ENCODE measurements around the gene FMN1. TPM values are rescaled to one million over a fixed set of nuclear protein-coding genes. Genes with fewer than 3 reads are reported as not detected.

FMN1 gene
- total and polyA plus RNA-seq, 2 of the 13 experiments (the other 11 are each of a cell fraction or from before 2014, with no cell fraction given), result 0.20 to 0.60 TPM

DNA sequence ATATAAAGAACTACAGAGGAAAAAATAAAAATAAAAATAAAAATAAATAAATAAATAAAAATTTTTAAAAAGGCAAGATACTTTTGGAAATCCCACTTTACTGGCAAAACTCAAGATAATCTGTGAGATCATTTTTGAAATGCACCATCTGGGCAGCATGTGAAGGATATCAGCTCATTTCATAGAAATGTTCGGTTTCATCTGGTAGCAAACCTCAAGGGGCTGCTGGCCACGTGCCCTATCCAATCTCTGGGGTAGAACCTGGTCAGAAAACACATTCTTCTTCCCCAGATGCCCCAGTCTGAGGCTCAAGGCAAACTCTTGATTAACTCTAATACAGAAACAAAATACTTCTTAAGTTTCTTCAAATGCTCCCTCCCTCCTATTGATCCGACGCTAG is 166.0 kb downstream of the FMN1 start:
- no peak for DNase-seq (ENCODE audit: low spot score)
- in situ Hi-C loops (cut with HindIII; ENCODE audit: extremely low pct_ligation_motif_present, low pct_unique_long_range_greater_than_20kb), result no loop called here
- Histone ChIP-seq H3K27ac (ENCODE audit: extremely low read length, insufficient read depth, low read length) (no peak overlapping the region), H3K79me2 (ENCODE audit: insufficient read depth, low read length) (no peaks in the 10 kb centered on the region), H3K4me3 (replicated peaks in 1 of 3; ENCODE audit: insufficient read depth in 1 of 3, low read depth in 2 of 3, low read length in 3 of 3) (no peak overlapping the region), H3K9ac (ENCODE audit: insufficient read depth, low read depth, low read length) (no peak overlapping the region), H3K9me3 (ENCODE audit: low read length) (no peaks in the 10 kb centered on the region), H2AFZ (ENCODE audit: low read length) (no peak overlapping the region), H3K4me1 (ENCODE audit: insufficient read depth, low read length) (no peaks in the 10 kb centered on the region), H3K27me3 (ENCODE audit: control insufficient read depth in 1 of 2, insufficient read depth in 2 of 2, low read length in 2 of 2) (no peaks in the 10 kb centered on the region), H3K4me2 (ENCODE audit: low read depth, low read length) (no peak overlapping the region), H4K20me1 (ENCODE audit: insufficient read depth, low read length) (no peaks in the 10 kb centered on the region), H3K36me3 (replicated peaks in 1 of 2; ENCODE audit: control insufficient read depth in 1 of 2, insufficient read depth in 2 of 2, low read length in 2 of 2) (no peaks in the 10 kb centered on the region)
- POLR2A ChIA-PET, result no interaction called here
- TF ChIP-seq ZNF83 (CRISPR knock-in tag; IDR thresholded peaks at IDR 0.05; ENCODE audit: borderline replicate concordance) (no peak), TBP (CRISPR knock-in tag; IDR thresholded peaks at IDR 0.05) (no peak), FOSL1 (CRISPR knock-in tag; IDR thresholded peaks at IDR 0.05; ENCODE audit: borderline replicate concordance) (no peak), CCAR2 (optimal IDR thresholded peaks at IDR 0.05; ENCODE audit: low read depth, low read length) (no peak)
- TF ChIP-seq, protein P1, sequence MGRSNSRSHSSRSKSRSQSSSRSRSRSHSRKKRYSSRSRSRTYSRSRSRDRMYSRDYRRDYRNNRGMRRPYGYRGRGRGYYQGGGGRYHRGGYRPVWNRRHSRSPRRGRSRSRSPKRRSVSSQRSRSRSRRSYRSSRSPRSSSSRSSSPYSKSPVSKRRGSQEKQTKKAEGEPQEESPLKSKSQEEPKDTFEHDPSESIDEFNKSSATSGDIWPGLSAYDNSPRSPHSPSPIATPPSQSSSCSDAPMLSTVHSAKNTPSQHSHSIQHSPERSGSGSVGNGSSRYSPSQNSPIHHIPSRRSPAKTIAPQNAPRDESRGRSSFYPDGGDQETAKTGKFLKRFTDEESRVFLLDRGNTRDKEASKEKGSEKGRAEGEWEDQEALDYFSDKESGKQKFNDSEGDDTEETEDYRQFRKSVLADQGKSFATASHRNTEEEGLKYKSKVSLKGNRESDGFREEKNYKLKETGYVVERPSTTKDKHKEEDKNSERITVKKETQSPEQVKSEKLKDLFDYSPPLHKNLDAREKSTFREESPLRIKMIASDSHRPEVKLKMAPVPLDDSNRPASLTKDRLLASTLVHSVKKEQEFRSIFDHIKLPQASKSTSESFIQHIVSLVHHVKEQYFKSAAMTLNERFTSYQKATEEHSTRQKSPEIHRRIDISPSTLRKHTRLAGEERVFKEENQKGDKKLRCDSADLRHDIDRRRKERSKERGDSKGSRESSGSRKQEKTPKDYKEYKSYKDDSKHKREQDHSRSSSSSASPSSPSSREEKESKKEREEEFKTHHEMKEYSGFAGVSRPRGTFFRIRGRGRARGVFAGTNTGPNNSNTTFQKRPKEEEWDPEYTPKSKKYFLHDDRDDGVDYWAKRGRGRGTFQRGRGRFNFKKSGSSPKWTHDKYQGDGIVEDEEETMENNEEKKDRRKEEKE (IDR thresholded peaks at IDR 0.05), result no peak
- no peak for FAIRE-seq
- 53% methylated on average over 4 of the region's 4 CpGs for WGBS (ENCODE audit: low lambda C conversion rate)
- no peak for ATAC-seq
- CTCF ChIA-PET (ENCODE audit: low intra/inter-chr PET ratio, low total read pairs), result no interaction called here
- no TSS peak for BruUV-seq (replicated peaks)
- intact Hi-C loops (cut with micrococcal nuclease; ENCODE audit: unreplicated experiment), result no loop called here

DNA sequence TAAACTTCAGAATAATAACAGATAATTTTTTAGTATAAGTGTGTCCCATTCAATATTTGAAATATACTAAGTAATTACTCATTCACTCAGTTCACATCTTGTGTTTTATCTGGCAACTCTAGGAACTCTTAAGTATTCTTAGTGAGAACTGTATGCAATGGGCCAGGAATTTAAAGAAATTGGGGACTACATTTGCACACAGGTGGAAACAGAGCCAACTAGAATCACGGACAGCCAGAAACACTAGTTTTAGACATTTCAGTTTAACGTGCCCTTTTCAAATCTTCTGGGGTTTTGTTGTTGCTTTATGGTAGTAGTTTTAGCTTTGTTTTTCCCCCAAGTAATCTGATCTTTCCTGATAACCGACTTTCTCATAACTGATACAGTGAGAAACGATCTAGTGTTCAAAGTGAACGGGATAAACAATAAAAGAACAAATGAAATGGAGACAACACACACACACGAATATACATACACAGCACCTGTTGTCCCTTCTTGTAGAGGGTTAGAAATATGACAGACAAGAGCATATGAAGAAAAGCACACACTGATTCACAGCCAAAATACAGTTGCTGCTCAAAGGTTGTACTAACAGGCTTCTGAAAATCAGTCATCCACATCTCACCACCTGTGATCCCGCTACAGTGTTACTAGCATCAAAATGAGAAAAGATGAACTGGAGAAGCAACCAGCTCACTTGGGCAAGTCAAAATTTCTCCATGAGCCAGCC is 167.0 kb downstream of the FMN1 start:
- BruUV-seq (replicated peaks), result no TSS peak
- no peak overlapping the region for H3K9ac ChIP-seq (ENCODE audit: insufficient read depth, low read depth, low read length)
- in situ Hi-C loops (cut with HindIII; ENCODE audit: extremely low pct_ligation_motif_present, low pct_unique_long_range_greater_than_20kb), result no loop called here
- no peaks in the 10 kb centered on the region for H4K20me1 ChIP-seq (ENCODE audit: insufficient read depth, low read length)
- ChIA-PET POLR2A (no interaction called here), CTCF (ENCODE audit: low intra/inter-chr PET ratio, low total read pairs) (no interaction called here)
- no peak for FAIRE-seq
- no peak for ATAC-seq
- no peaks in the 10 kb centered on the region for H3K36me3 ChIP-seq (replicated peaks in 1 of 2; ENCODE audit: control insufficient read depth in 1 of 2, insufficient read depth in 2 of 2, low read length in 2 of 2)
- H3K27me3 ChIP-seq (ENCODE audit: control insufficient read depth in 1 of 2, insufficient read depth in 2 of 2, low read length in 2 of 2), result no peaks in the 10 kb centered on the region
- H3K4me1 ChIP-seq (ENCODE audit: insufficient read depth, low read length), result no peaks in the 10 kb centered on the region
- H3K4me3 ChIP-seq (replicated peaks in 1 of 3; ENCODE audit: insufficient read depth in 1 of 3, low read depth in 2 of 3, low read length in 3 of 3), result no peak overlapping the region
- intact Hi-C loops (cut with micrococcal nuclease; ENCODE audit: unreplicated experiment), result no loop called here
- DNase-seq (ENCODE audit: low spot score), result no peak
- H3K27ac ChIP-seq (ENCODE audit: extremely low read length, insufficient read depth, low read length), result no peak overlapping the region
- 21% methylated on average over 7 of the region's 7 CpGs for WGBS (ENCODE audit: low lambda C conversion rate)
- no peak overlapping the region for H3K4me2 ChIP-seq (ENCODE audit: low read depth, low read length)
- no peaks in the 10 kb centered on the region for H3K79me2 ChIP-seq (ENCODE audit: insufficient read depth, low read length)
- H2AFZ ChIP-seq (ENCODE audit: low read length), result no peak overlapping the region
- H3K9me3 ChIP-seq (ENCODE audit: low read length), result no peaks in the 10 kb centered on the region
- TF ChIP-seq, protein P2, sequence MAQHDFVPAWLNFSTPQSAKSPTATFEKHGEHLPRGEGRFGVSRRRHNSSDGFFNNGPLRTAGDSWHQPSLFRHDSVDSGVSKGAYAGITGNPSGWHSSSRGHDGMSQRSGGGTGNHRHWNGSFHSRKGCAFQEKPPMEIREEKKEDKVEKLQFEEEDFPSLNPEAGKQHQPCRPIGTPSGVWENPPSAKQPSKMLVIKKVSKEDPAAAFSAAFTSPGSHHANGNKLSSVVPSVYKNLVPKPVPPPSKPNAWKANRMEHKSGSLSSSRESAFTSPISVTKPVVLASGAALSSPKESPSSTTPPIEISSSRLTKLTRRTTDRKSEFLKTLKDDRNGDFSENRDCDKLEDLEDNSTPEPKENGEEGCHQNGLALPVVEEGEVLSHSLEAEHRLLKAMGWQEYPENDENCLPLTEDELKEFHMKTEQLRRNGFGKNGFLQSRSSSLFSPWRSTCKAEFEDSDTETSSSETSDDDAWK (CRISPR knock-in tag; IDR thresholded peaks at IDR 0.05), result no peak
- TF ChIP-seq ZNF34 (CRISPR knock-in tag; IDR thresholded peaks at IDR 0.05; ENCODE audit: borderline replicate concordance), result no peak
- no peak for TF ChIP-seq ZNF549 (CRISPR knock-in tag; IDR thresholded peaks at IDR 0.05)
- no peak for TF ChIP-seq ZNF326 (CRISPR knock-in tag; IDR thresholded peaks at IDR 0.05; ENCODE audit: borderline replicate concordance)
- TF ChIP-seq MEF2D (CRISPR knock-in tag; IDR thresholded peaks at IDR 0.05), result no peak
- TF ChIP-seq TRIM24 (CRISPR knock-in tag; IDR thresholded peaks at IDR 0.05), result no peak
- TF ChIP-seq, protein P3, sequence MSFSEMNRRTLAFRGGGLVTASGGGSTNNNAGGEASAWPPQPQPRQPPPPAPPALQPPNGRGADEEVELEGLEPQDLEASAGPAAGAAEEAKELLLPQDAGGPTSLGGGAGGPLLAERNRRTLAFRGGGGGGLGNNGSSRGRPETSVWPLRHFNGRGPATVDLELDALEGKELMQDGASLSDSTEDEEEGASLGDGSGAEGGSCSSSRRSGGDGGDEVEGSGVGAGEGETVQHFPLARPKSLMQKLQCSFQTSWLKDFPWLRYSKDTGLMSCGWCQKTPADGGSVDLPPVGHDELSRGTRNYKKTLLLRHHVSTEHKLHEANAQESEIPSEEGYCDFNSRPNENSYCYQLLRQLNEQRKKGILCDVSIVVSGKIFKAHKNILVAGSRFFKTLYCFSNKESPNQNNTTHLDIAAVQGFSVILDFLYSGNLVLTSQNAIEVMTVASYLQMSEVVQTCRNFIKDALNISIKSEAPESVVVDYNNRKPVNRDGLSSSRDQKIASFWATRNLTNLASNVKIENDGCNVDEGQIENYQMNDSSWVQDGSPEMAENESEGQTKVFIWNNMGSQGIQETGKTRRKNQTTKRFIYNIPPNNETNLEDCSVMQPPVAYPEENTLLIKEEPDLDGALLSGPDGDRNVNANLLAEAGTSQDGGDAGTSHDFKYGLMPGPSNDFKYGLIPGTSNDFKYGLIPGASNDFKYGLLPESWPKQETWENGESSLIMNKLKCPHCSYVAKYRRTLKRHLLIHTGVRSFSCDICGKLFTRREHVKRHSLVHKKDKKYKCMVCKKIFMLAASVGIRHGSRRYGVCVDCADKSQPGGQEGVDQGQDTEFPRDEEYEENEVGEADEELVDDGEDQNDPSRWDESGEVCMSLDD (CRISPR knock-in tag; IDR thresholded peaks at IDR 0.05; ENCODE audit: borderline replicate concordance), result no peak

Measured in HepG2 (cell line).